Activated effector memory CD4-positive, alpha-beta T cell treated with anti-CD3 and anti-CD28 coated beads, Interleukin-2, amount 50 U/mL, for 16 hours (primary cell): ENCODE measurements around the gene DMWD.
"Not testable (repeated sequence)": the region's sequence is repeated elsewhere in the genome, so short reads cannot be mapped to it uniquely, and the experiment has no call there.

Source experiments
- DNase-seq: peaks from one replicate; pipeline ENCODE4 v3.0.0-alpha.2; 2020

Gene DMWD

GRCh38 chr19:45815481-45816216 is 23.0 kb upstream of the DMWD start:
- DNase-seq: no peak

GRCh38 chr19:45814851-45815480 is 22.3 kb upstream of the DMWD start, which contains the start of gene RSPH6A:
RSPH6A (minus strand) TSS chr19:45815308; CDS start chr19:45815176, 132 bp downstream.
- no peak for DNase-seq

GRCh38 chr19:45814166-45814780 is 21.6 kb upstream of the DMWD start:
- no peak for DNase-seq

GRCh38 chr19:45812297-45812696 is 19.7 kb upstream of the DMWD start:
- no peak for DNase-seq

- DNase-seq: no peak
Observed at GRCh38 chr19:45809643-45810159, 17.1 kb upstream of the DMWD start.

- DNase-seq: no peak
Observed at GRCh38 chr19:45805719-45806118, 13.1 kb upstream of the DMWD start.

GRCh38 chr19:45804959-45805230 is 12.2 kb upstream of the DMWD start:
- DNase-seq: no peak

- no peak for DNase-seq
Observed at GRCh38 chr19:45804140-45804958, 11.7 kb upstream of the DMWD start.

GRCh38 chr19:45801603-45802175 is 9.0 kb upstream of the DMWD start:
- no peak for DNase-seq

- no peak for DNase-seq
Observed at GRCh38 chr19:45800070-45800553, 7.5 kb upstream of the DMWD start.

GRCh38 chr19:45799541-45799940 is 6.9 kb upstream of the DMWD start:
- DNase-seq: not testable (repeated sequence)

GRCh38 chr19:45798995-45799517 is 6.4 kb upstream of the DMWD start:
- DNase-seq: peak; percentile 85

- no peak for DNase-seq
Observed at GRCh38 chr19:45794627-45795026, 2.0 kb upstream of the DMWD start.

- DNase-seq: no peak
Observed at GRCh38 chr19:45793876-45794275, 1.2 kb upstream of the DMWD start.

GRCh38 chr19:45793178-45793564 is 526 bp upstream of the DMWD start:
- DNase-seq: no peak

- no peak for DNase-seq
Observed at GRCh38 chr19:45791744-45792469, 738 bp downstream of the DMWD start.

- DNase-seq: peak; percentile 70
Observed at GRCh38 chr19:45790942-45791341, 1.7 kb downstream of the DMWD start.

GRCh38 chr19:45789035-45789786 is 3.4 kb downstream of the DMWD start:
- no peak for DNase-seq

GRCh38 chr19:45786533-45786894 is 6.1 kb downstream of the DMWD start:
- no peak for DNase-seq

- DNase-seq: no peak
Observed at GRCh38 chr19:45785781-45786532, 6.7 kb downstream of the DMWD start.
